Epithelial cell of proximal tubule (primary cell): Measurements from ENCODE around the gene LRRFIP1. TPM values are rescaled to one million over a fixed set of nuclear protein-coding genes. Genes with fewer than 3 reads are reported as not detected.

Source experiments
- DNase-seq: peaks from one replicate; pipeline ENCODE4 v3.0.0-alpha.2; 2011; ENCODE audit warnings: low read depth
- H3K4me3 ChIP-seq: 2 replicates; pipeline ENCODE4 v1.5.1; 2011; ENCODE audit warnings: low read depth, mild to moderate bottlenecking, low read length
- CTCF ChIP-seq: conservative IDR thresholded peaks from 2 replicates; pipeline ENCODE4 v1.5.1; 2012; ENCODE audit warnings: low read depth, mild to moderate bottlenecking, low read length
- total RNA-seq: library from RNA; depleted of rRNA; stranded (reverse); fragments of >200 nt; gene quantifications from 2 replicates; pipeline ENCODE4 v1.2.3, GENCODE V29; 2015

Gene LRRFIP1
- total RNA-seq, 1 donor from 2014 or later = 69.0 TPM

- TF ChIP-seq CTCF = no peak
- H3K4me3 ChIP-seq = no peak overlapping the region
- DNase-seq = no peak
Observed at GRCh38 chr2:237643582-237644380, 16.4 kb downstream of the LRRFIP1 start.

- TF ChIP-seq CTCF = no peak
- H3K4me3 ChIP-seq = no peak overlapping the region
Observed at GRCh38 chr2:237644381-237644703, 17.0 kb downstream of the LRRFIP1 start.

GRCh38 chr2:237645261-237645660 lies 17.9 kb downstream of the LRRFIP1 start:
- no peak overlapping the region for H3K4me3 ChIP-seq
- no peak for DNase-seq
- no peak for TF ChIP-seq CTCF

More at GRCh38 chr2:237644381-237644703, 17.0 kb downstream of the LRRFIP1 start:
- DNase-seq = no peak

- no peak for TF ChIP-seq CTCF
- H3K4me3 ChIP-seq = no peak overlapping the region
- no peak for DNase-seq
Observed at GRCh38 chr2:237647176-237648015, 20.0 kb downstream of the LRRFIP1 start.

GRCh38 chr2:237648016-237648381 lies 20.6 kb downstream of the LRRFIP1 start:
- TF ChIP-seq CTCF = no peak
- no peak for DNase-seq

GRCh38 chr2:237649541-237650454 lies 22.4 kb downstream of the LRRFIP1 start:
- TF ChIP-seq CTCF = no peak
- no peak for DNase-seq
- no peak overlapping the region for H3K4me3 ChIP-seq

More at GRCh38 chr2:237648016-237648381, 20.6 kb downstream of the LRRFIP1 start:
- no peak overlapping the region for H3K4me3 ChIP-seq
